Measurements from ENCODE around the gene MRPL9.

Gene MRPL9

GRCh38 chr1:151756291-151756690 lies 7.0 kb downstream of the MRPL9 start:
- Histone ChIP-seq H3K27me3 (ENCODE audit: control insufficient read depth, low read length) (no peaks in the 10 kb centered on the region), H3K4me1 (ENCODE audit: control insufficient read depth, low read length) (peaks cover 4% of the 10 kb centered on the region; the same call in 1 of the 2 replicates), H3K9me2 (replicated peaks; ENCODE audit: control insufficient read depth, low read length) (no peaks in the 10 kb centered on the region), H3K4me3 (ENCODE audit: low read length) (no peak overlapping the region), H4K20me1 (ENCODE audit: control insufficient read depth, insufficient read depth, low read depth, low read length) (no peaks in the 10 kb centered on the region), H3K4me2 (ENCODE audit: low read length) (no peak overlapping the region), H3K36me3 (ENCODE audit: control insufficient read depth, low read length) (peaks cover 30% of the 10 kb centered on the region), H3K9me3 (ENCODE audit: control insufficient read depth, insufficient read depth, low read length) (no peaks in the 10 kb centered on the region), H3F3A (ENCODE audit: control insufficient read depth, insufficient read depth) (no peaks in the 10 kb centered on the region), H3K27ac (ENCODE audit: low read depth, low read length) (no peak overlapping the region), H3K79me2 (ENCODE audit: control insufficient read depth, low read length) (no peaks in the 10 kb centered on the region)
- TF ChIP-seq EZH2phosphoT487 (IDR thresholded peaks at IDR 0.05; ENCODE audit: borderline replicate concordance, low read length) (no peak), CTCF (IDR thresholded peaks at IDR 0.05; ENCODE audit: low read depth, low read length, poor library complexity, severe bottlenecking) (no peak)

GRCh38 chr1:151741516-151741915 lies 21.8 kb downstream of the MRPL9 start:
- no peaks in the 10 kb centered on the region for H3F3A ChIP-seq (ENCODE audit: control insufficient read depth, insufficient read depth)
- H3K4me2 ChIP-seq (ENCODE audit: low read length) = no peak overlapping the region
- H3K27me3 ChIP-seq (ENCODE audit: control insufficient read depth, low read length) = peaks cover 36% of the 10 kb centered on the region
- H3K9me3 ChIP-seq (ENCODE audit: control insufficient read depth, insufficient read depth, low read length) = peaks cover 14% of the 10 kb centered on the region
- no peaks in the 10 kb centered on the region for H3K4me1 ChIP-seq (ENCODE audit: control insufficient read depth, low read length)
- no peaks in the 10 kb centered on the region for H3K79me2 ChIP-seq (ENCODE audit: control insufficient read depth, low read length)
- no peaks in the 10 kb centered on the region for H4K20me1 ChIP-seq (ENCODE audit: control insufficient read depth, insufficient read depth, low read depth, low read length)
- no peak for TF ChIP-seq CTCF (IDR thresholded peaks at IDR 0.05; ENCODE audit: low read depth, low read length, poor library complexity, severe bottlenecking)
- no peak for TF ChIP-seq EZH2phosphoT487 (IDR thresholded peaks at IDR 0.05; ENCODE audit: borderline replicate concordance, low read length)
- H3K36me3 ChIP-seq (ENCODE audit: control insufficient read depth, low read length) = no peaks in the 10 kb centered on the region
- H3K27ac ChIP-seq (ENCODE audit: low read depth, low read length) = no peak overlapping the region
- no peak overlapping the region for H3K4me3 ChIP-seq (ENCODE audit: low read length)
- no peaks in the 10 kb centered on the region for H3K9me2 ChIP-seq (replicated peaks; ENCODE audit: control insufficient read depth, low read length)

- no peak overlapping the region for H3K27ac ChIP-seq (ENCODE audit: low read depth, low read length)
- no peaks in the 10 kb centered on the region for H4K20me1 ChIP-seq (ENCODE audit: control insufficient read depth, insufficient read depth, low read depth, low read length)
- H3K79me2 ChIP-seq (ENCODE audit: control insufficient read depth, low read length) = no peaks in the 10 kb centered on the region
- no peak overlapping the region for H3K4me2 ChIP-seq (ENCODE audit: low read length)
- no peaks in the 10 kb centered on the region for H3K4me1 ChIP-seq (ENCODE audit: control insufficient read depth, low read length)
- no peak for TF ChIP-seq EZH2phosphoT487 (IDR thresholded peaks at IDR 0.05; ENCODE audit: borderline replicate concordance, low read length)
- no peak for TF ChIP-seq CTCF (IDR thresholded peaks at IDR 0.05; ENCODE audit: low read depth, low read length, poor library complexity, severe bottlenecking)
- no peak overlapping the region for H3K4me3 ChIP-seq (ENCODE audit: low read length)
- H3K27me3 ChIP-seq (ENCODE audit: control insufficient read depth, low read length) = peaks cover 27% of the 10 kb centered on the region
- peaks cover 14% of the 10 kb centered on the region for H3K9me3 ChIP-seq (ENCODE audit: control insufficient read depth, insufficient read depth, low read length)
- H3F3A ChIP-seq (ENCODE audit: control insufficient read depth, insufficient read depth) = no peaks in the 10 kb centered on the region
- no peaks in the 10 kb centered on the region for H3K9me2 ChIP-seq (replicated peaks; ENCODE audit: control insufficient read depth, low read length)
- no peaks in the 10 kb centered on the region for H3K36me3 ChIP-seq (ENCODE audit: control insufficient read depth, low read length)
Measured at GRCh38 chr1:151739590-151740355, 23.5 kb downstream of the MRPL9 start.
